Measurements from ENCODE around the gene MUC5B. TPM values are rescaled to one million over a fixed set of nuclear protein-coding genes. Genes with fewer than 3 reads are reported as not detected.

MUC5B gene
- total and polyA plus RNA-seq, 2 donors (not counting 3 experiments of a cell fraction or from before 2014, with no cell fraction given), result not detected

GRCh38 chr11:1300569-1301187 lies 77.8 kb downstream of the MUC5B start:
- Histone ChIP-seq H4K20me1 (replicated peaks; ENCODE audit: control insufficient read depth, extremely low read depth, insufficient read depth, low read length) (no peaks in the 10 kb centered on the region), H3K4me3 (replicated peaks in 1 of 3; ENCODE audit: insufficient read depth in 1 of 3, low read depth in 1 of 3, low read length in 3 of 3) (no peak overlapping the region), H3K9me3 (replicated peaks; ENCODE audit: control insufficient read depth, insufficient read depth, low read length) (no peaks in the 10 kb centered on the region), H3K9me1 (replicated peaks; ENCODE audit: control insufficient read depth, extremely low read depth, insufficient read depth, low read length) (no peaks in the 10 kb centered on the region), H2AFZ (ENCODE audit: low read depth, low read length) (no peak overlapping the region), H3K36me3 (ENCODE audit: control insufficient read depth in 2 of 2, extremely low read depth in 1 of 2, insufficient read depth in 2 of 2, low read length in 2 of 2) (peaks cover 0 to 4% of the 10 kb centered on the region in 2 experiments), H3K79me2 (ENCODE audit: control insufficient read depth, insufficient read depth, low read length) (peaks cover 74% of the 10 kb centered on the region), H3K4me2 (ENCODE audit: insufficient read depth, low read length) (no peak overlapping the region), H3K27me3 (ENCODE audit: control insufficient read depth in 2 of 2, insufficient read depth in 2 of 2, low read length in 2 of 2) (no peaks in the 10 kb centered on the region), H3K4me1 (ENCODE audit: control insufficient read depth, extremely low read depth, insufficient read depth, low read length) (peaks cover 8% of the 10 kb centered on the region), H3K27ac (ENCODE audit: insufficient read depth, low read depth, low read length) (no peak overlapping the region), H3K9ac (replicated peaks; ENCODE audit: extremely low read depth, insufficient read depth, low read length) (no peak overlapping the region)
- ChIA-PET CTCF (interaction anchor here (1.4 kb wide), 1 partner anchor 9 kb away, joined by 3 read pairs; the partner anchor contains the start of gene TOLLIP), POLR2A (no interaction called here)
- BruUV-seq (replicated peaks), result no TSS peak
- no peak for TF ChIP-seq POLR2AphosphoS5 (IDR thresholded peaks at IDR 0.05; ENCODE audit: insufficient read depth, low read depth, low read length)
- intact Hi-C loops (cut with micrococcal nuclease), result loop anchor here (10.0 kb wide), 2 partner anchors 84 to 274 kb away; partner anchors contain the start of genes BRSK2 and DUSP8
- DNase-seq (ENCODE audit: low read depth, low spot score), result no peak
- no peak for FAIRE-seq
- dilution Hi-C loops (cut with MboI; ENCODE audit: extremely low pct_ligation_motif_present, low sequenced_read_pairs), result no loop called here

- Histone ChIP-seq H2AFZ (ENCODE audit: low read depth, low read length) (no peak overlapping the region), H3K36me3 (ENCODE audit: control insufficient read depth in 2 of 2, extremely low read depth in 1 of 2, insufficient read depth in 2 of 2, low read length in 2 of 2) (peaks cover 0 to 4% of the 10 kb centered on the region in 2 experiments), H3K9me3 (replicated peaks; ENCODE audit: control insufficient read depth, insufficient read depth, low read length) (no peaks in the 10 kb centered on the region), H3K4me3 (replicated peaks in 1 of 3; ENCODE audit: insufficient read depth in 1 of 3, low read depth in 1 of 3, low read length in 3 of 3) (no peak overlapping the region), H4K20me1 (replicated peaks; ENCODE audit: control insufficient read depth, extremely low read depth, insufficient read depth, low read length) (no peaks in the 10 kb centered on the region), H3K79me2 (ENCODE audit: control insufficient read depth, insufficient read depth, low read length) (peaks cover 74% of the 10 kb centered on the region), H3K4me2 (ENCODE audit: insufficient read depth, low read length) (no peak overlapping the region), H3K27me3 (ENCODE audit: control insufficient read depth in 2 of 2, insufficient read depth in 2 of 2, low read length in 2 of 2) (no peaks in the 10 kb centered on the region), H3K27ac (ENCODE audit: insufficient read depth, low read depth, low read length) (no peak overlapping the region), H3K9me1 (replicated peaks; ENCODE audit: control insufficient read depth, extremely low read depth, insufficient read depth, low read length) (no peaks in the 10 kb centered on the region), H3K9ac (replicated peaks; ENCODE audit: extremely low read depth, insufficient read depth, low read length) (no peak overlapping the region), H3K4me1 (ENCODE audit: control insufficient read depth, extremely low read depth, insufficient read depth, low read length) (peaks cover 8% of the 10 kb centered on the region)
- no TSS peak for BruUV-seq (replicated peaks)
- FAIRE-seq, result no peak
- ChIA-PET CTCF (no interaction called here), POLR2A (no interaction called here)
- intact Hi-C loops (cut with micrococcal nuclease), result loop anchor here (10.0 kb wide), 2 partner anchors 83 to 273 kb away; partner anchors contain the start of genes BRSK2 and DUSP8
- TF ChIP-seq MYC (IDR thresholded peaks at IDR 0.05; ENCODE audit: low read depth, low read length) (no peak), GATA2 (IDR thresholded peaks at IDR 0.05; ENCODE audit: insufficient read depth, insufficient read length, low read depth, low read length) (no peak), MAX (IDR thresholded peaks at IDR 0.05; ENCODE audit: insufficient read depth, insufficient read length) (no peak), FOS (IDR thresholded peaks at IDR 0.05; ENCODE audit: borderline replicate concordance, insufficient read depth, low read length) (no peak), POLR2AphosphoS5 (IDR thresholded peaks at IDR 0.05; ENCODE audit: insufficient read depth, low read depth, low read length) (no peak), JUN (IDR thresholded peaks at IDR 0.05; ENCODE audit: borderline replicate concordance, insufficient read depth, insufficient read length, low read depth) (no peak), POLR2A (IDR thresholded peaks at IDR 0.05; ENCODE audit: low read depth, low read length) (no peak), EZH2 (IDR thresholded peaks at IDR 0.05; ENCODE audit: borderline replicate concordance, low read depth, low read length, severe bottlenecking) (no peak)
- TF ChIP-seq, protein P1, sequence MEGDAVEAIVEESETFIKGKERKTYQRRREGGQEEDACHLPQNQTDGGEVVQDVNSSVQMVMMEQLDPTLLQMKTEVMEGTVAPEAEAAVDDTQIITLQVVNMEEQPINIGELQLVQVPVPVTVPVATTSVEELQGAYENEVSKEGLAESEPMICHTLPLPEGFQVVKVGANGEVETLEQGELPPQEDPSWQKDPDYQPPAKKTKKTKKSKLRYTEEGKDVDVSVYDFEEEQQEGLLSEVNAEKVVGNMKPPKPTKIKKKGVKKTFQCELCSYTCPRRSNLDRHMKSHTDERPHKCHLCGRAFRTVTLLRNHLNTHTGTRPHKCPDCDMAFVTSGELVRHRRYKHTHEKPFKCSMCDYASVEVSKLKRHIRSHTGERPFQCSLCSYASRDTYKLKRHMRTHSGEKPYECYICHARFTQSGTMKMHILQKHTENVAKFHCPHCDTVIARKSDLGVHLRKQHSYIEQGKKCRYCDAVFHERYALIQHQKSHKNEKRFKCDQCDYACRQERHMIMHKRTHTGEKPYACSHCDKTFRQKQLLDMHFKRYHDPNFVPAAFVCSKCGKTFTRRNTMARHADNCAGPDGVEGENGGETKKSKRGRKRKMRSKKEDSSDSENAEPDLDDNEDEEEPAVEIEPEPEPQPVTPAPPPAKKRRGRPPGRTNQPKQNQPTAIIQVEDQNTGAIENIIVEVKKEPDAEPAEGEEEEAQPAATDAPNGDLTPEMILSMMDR (IDR thresholded peaks at IDR 0.05; ENCODE audit: extremely low read depth in 1 of 2, insufficient read depth in 1 of 2, low read depth in 1 of 2, low read length in 2 of 2), result no peak
- no peak for DNase-seq (ENCODE audit: low read depth, low spot score)
- dilution Hi-C loops (cut with MboI; ENCODE audit: extremely low pct_ligation_motif_present, low sequenced_read_pairs), result no loop called here
Observed at GRCh38 chr11:1301220-1302000, 78.5 kb downstream of the MUC5B start.

Data from endothelial cell of umbilical vein (primary cell).